Activated CD4-positive, alpha-beta T cell treated with anti-CD3 and anti-CD28 coated beads for 36 hours (primary cell): ENCODE data around the gene R3HDM2. TPM values are rescaled to one million over a fixed set of nuclear protein-coding genes. Genes with fewer than 3 reads are reported as not detected.
"Not testable (repeated sequence)": the region's sequence is repeated elsewhere in the genome, so short reads cannot be mapped to it uniquely, and the experiment has no call there.

Experiments used
- ATAC-seq: fragments of 200-7000 bp; cut with Tn5 transposase; one replicate; pipeline ENCODE4 v1.10.0; 2021; ENCODE audit warnings: mild to moderate bottlenecking, moderate library complexity
- CTCF ChIA-PET: fragments of 350-600 bp; sonication (Branson Sonifier 250); formaldehyde crosslinking; loops from one replicate; lab custom pipeline; 2021; ENCODE audit warnings: antibody characterized with exemption; lab: Charles Lee
- POLR2A ChIA-PET: fragments of 350-600 bp; sonication (Branson Sonifier 250); formaldehyde crosslinking; loops from one replicate; lab custom pipeline; 2021; ENCODE audit warnings: antibody characterized with exemption, inconsistent platforms; lab: Charles Lee
- DNase-seq: peaks from one replicate; pipeline ENCODE4 v3.0.0-alpha.2; 2020
- H3K27ac Mint-ChIP-seq: one replicate; pipeline ENCODE4 v1.8.0; 2021; ENCODE audit warnings: mixed read lengths
- H3K27me3 Mint-ChIP-seq: one replicate; pipeline ENCODE4 v1.8.0; 2021; ENCODE audit warnings: mixed read lengths
- H3K36me3 Mint-ChIP-seq: one replicate; pipeline ENCODE4 v1.8.0; 2021; ENCODE audit warnings: low read depth, mixed read lengths
- H3K4me1 Mint-ChIP-seq: one replicate; pipeline ENCODE4 v1.8.0; 2021; ENCODE audit warnings: mixed read lengths
- H3K4me3 Mint-ChIP-seq: one replicate; pipeline ENCODE4 v1.8.0; 2021; ENCODE audit warnings: mild to moderate bottlenecking, moderate library complexity, mixed read lengths
- H3K9me3 Mint-ChIP-seq: one replicate; pipeline ENCODE4 v1.8.0; 2021; ENCODE audit warnings: low read depth, mixed read lengths
- intact Hi-C, 2 experiments: fragments of 100-400 bp; cut with DNase I in 1 of 2; cut with micrococcal nuclease in 1 of 2; formaldehyde crosslinking; loops; one replicate each; pipeline versions ENCODE4 v1.14.2 to v1.15.1; 2022 to 2024; cut with DNase I, micrococcal nuclease
- total RNA-seq, 2 experiments: library from RNA; stranded (reverse); gene quantifications; one replicate each; pipeline ENCODE4 v1.2.3, GENCODE V29; 2021

Gene R3HDM2
- total RNA-seq, 2 experiments from 2014 or later = 45.9 to 52.5 TPM

DNA sequence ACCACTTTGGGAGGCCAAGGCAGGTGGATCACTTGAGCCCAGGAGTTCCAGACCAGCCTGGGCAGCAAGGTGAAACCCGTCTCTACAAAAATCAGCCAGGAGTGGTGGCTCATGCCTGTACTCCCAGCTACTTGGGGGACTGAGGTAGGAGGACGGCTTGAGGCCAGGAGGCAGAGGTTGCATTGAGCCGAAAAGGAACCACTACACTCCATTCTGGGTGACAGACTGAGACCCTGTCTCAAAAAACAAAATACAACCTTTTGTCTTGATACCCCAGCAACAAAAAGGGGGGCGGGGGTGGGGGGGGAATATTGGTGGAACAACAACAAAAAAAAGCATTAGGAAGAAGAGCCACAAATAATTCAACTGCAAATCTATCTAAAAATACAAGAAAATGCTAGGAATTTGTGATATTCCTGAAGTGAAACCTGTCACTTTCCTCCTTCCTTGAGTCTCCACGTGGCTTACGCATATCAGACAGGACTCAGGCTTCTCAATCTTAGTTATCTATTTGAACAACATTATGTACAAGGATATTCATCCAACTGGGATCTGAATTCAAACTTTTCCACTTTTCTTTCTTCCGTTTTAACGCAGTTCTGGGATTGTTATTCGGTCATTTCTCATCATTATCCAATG, 1.3 kb downstream of the R3HDM2 start:
- H3K4me3 Mint-ChIP-seq = peak overlapping the region; percentile 89
- H3K36me3 Mint-ChIP-seq = peaks cover 8% of the 10 kb centered on the region
- H3K4me1 Mint-ChIP-seq = peaks cover 31% of the 10 kb centered on the region
- POLR2A ChIA-PET = interaction anchor here (0.6 to 1.0 kb wide), 3 partner anchors 19 to 741 kb away, joined by 3 to 4 read pairs (median 4); partner anchors contain the start of gene PTGES3
- H3K9me3 Mint-ChIP-seq = no peaks in the 10 kb centered on the region
- CTCF ChIA-PET = interaction anchor here (0.6 to 1.8 kb wide), 10 partner anchors 19 to 741 kb away, joined by 3 to 13 read pairs (median 4); partner anchors contain the start of genes GLI1, INHBE and PTGES3
- ATAC-seq = no peak
- no peak for DNase-seq
- intact Hi-C loops = loop anchor here (2.0 to 5.0 kb wide), 4 partner anchors 29 to 367 kb away; partner anchors contain the start of genes GLI1 (in 1 of the 2) and NAB2 (in 1 of the 2)
- H3K27ac Mint-ChIP-seq = peak overlapping the region; percentile 100
- no peaks in the 10 kb centered on the region for H3K27me3 Mint-ChIP-seq

DNA sequence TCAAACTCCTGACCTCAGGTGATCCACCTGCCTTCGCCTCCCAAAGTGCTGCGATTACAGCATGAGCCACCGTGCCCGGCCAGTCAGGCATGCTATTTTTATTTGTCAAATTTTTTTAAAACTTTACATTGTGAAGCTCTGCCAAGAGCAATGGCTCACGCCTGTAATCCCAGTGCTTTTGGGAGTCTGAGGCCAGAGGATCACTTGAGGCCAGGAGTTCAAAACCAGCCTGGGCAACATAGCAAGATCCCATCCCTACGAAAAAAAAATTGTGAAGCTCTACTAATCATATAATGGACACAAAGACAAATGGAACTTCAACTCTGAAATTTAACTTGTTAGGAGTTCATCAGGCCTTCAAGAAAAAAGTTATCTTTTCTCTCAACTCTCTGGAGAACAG, 1.9 kb downstream of the R3HDM2 start:
- ATAC-seq (no peak), DNase-seq (no peak)
- Mint-ChIP-seq H3K27ac (peak overlapping the region; percentile 90), H3K27me3 (no peaks in the 10 kb centered on the region), H3K36me3 (peaks cover 10% of the 10 kb centered on the region), H3K4me1 (peaks cover 32% of the 10 kb centered on the region), H3K9me3 (no peaks in the 10 kb centered on the region), H3K4me3 (peak overlapping the region; percentile 89)
- ChIA-PET POLR2A (no interaction called here), CTCF (interaction anchor here (0.6 to 1.8 kb wide), 5 partner anchors 24 to 186 kb away, joined by 3 to 13 read pairs (median 5); no protein-coding TSS in a partner anchor)
- intact Hi-C loops = no loop called here

DNA sequence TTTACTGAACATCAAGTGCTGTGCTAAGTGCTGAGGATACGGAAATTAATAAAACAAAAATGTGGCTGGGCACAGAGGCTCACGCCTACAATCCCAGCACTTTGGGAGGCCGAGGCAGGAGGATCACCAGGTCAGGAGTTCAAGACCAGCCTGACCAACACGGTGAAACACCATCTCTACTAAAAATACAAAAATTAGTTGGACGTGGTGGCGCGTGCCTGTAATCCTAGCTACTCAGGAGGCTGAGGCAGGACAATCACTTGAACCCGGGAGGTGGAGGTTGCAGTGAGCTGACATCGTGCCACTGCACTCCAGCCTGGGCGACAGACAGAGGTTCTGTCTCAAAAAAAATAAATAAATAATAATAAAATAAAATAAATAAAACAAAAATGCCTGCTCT, 3.9 kb downstream of the R3HDM2 start:
- ATAC-seq, POLR2A ChIA-PET, intact Hi-C loops, H3K27ac Mint-ChIP-seq, H3K27me3 Mint-ChIP-seq, H3K9me3 Mint-ChIP-seq, DNase-seq, H3K4me3 Mint-ChIP-seq: not testable (repeated sequence)
- peaks cover 29% of the 10 kb centered on the region for H3K4me1 Mint-ChIP-seq
- H3K36me3 Mint-ChIP-seq = peaks cover 22% of the 10 kb centered on the region
- CTCF ChIA-PET = interaction anchor here (1.4 kb wide), 1 partner anchor 26 kb away, joined by 4 read pairs; no protein-coding TSS in a partner anchor

DNA sequence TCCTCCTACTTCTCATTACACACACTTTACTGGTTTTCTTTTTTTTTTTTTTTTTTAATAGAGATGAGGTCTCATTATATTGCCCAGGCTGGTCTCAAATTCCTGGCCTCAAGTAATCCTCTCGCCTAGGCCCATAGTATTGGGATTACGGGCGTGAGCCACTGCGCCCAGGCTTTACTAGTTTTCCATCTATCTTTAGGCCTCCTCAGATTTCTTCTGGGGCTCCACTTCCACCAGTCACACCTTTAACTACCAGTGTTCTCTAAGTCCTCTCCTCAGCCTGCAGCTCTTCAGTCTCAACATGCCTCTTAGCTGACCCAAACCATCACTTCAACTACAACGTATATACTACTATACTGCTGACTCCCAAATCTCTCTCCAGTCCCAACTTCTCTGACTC, 10.4 kb downstream of the R3HDM2 start:
- POLR2A ChIA-PET = no interaction called here
- intact Hi-C loops = no loop called here

DNA sequence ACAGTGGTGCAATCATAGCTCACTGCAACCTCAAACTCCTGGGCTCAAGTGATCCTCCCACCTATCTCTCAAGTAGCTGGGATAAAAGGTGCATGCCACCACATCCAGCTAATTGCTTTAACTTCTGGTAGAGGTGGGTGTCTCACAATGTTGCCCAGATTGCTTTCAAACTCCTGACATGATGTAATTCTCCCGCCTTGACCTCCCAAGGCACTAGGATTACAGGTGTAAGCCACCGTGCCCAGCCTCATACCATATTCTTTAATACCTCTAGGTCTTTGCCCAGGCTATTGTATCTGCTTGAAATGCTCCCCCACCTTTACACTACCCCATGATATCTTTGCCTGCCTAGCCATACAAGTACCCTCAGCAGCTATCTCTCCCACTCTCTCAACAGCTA, 11.3 kb downstream of the R3HDM2 start:
- intact Hi-C loops = no loop called here

More for the DNA sequence above, 10.4 kb downstream of the R3HDM2 start:
- DNase-seq (no peak), ATAC-seq (no peak)
- no peaks in the 10 kb centered on the region for H3K27me3 Mint-ChIP-seq
- H3K9me3 Mint-ChIP-seq = no peaks in the 10 kb centered on the region
- H3K36me3 Mint-ChIP-seq = peaks cover 26% of the 10 kb centered on the region
- CTCF ChIA-PET = interaction anchor here (0.7 to 1.0 kb wide), 3 partner anchors 21 to 32 kb away, joined by 4 to 5 read pairs (median 5); no protein-coding TSS in a partner anchor
- H3K4me1 Mint-ChIP-seq = peaks cover 30% of the 10 kb centered on the region
- no peak overlapping the region for H3K27ac Mint-ChIP-seq
- no peak overlapping the region for H3K4me3 Mint-ChIP-seq

DNA sequence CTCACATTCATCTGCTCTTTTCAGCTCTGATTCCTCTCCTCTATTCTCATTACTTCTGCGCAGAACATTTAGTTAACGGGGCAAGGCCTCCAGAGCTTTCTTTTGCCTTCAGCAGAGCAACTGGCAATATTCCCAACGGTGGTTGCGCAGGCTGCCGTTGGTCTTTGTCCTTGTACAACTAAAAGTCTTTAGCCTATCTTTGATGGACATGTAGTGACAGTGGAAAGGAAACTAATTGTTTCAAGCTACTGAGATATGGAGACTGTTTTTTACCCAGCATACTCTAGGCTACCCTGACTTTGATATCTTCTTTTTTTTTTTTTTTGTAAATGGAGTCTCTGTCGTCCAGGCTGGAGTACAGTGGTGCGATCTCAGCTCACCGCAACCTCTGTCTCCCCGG, 12.6 kb downstream of the R3HDM2 start:
- Mint-ChIP-seq H3K36me3 (peaks cover 24% of the 10 kb centered on the region), H3K9me3 (no peaks in the 10 kb centered on the region), H3K4me1 (peaks cover 31% of the 10 kb centered on the region), H3K27me3 (no peaks in the 10 kb centered on the region), H3K27ac (no peak overlapping the region), H3K4me3 (no peak overlapping the region)
- CTCF ChIA-PET = interaction anchor here (0.7 kb wide), 1 partner anchor 110 kb away, joined by 5 read pairs; no protein-coding TSS in a partner anchor
- intact Hi-C loops = no loop called here
- ATAC-seq (no peak), DNase-seq (no peak)
- POLR2A ChIA-PET = no interaction called here

More for the DNA sequence above, 11.3 kb downstream of the R3HDM2 start:
- no peak for DNase-seq
- peaks cover 33% of the 10 kb centered on the region for H3K4me1 Mint-ChIP-seq
- H3K27ac Mint-ChIP-seq = no peak overlapping the region
- ChIA-PET POLR2A (no interaction called here), CTCF (interaction anchor here (0.6 to 1.0 kb wide), 4 partner anchors 13 to 122 kb away, joined by 3 read pairs; no protein-coding TSS in a partner anchor)
- ATAC-seq = no peak
- H3K4me3 Mint-ChIP-seq = no peak overlapping the region
- H3K27me3 Mint-ChIP-seq = no peaks in the 10 kb centered on the region
- peaks cover 26% of the 10 kb centered on the region for H3K36me3 Mint-ChIP-seq
- no peaks in the 10 kb centered on the region for H3K9me3 Mint-ChIP-seq

DNA sequence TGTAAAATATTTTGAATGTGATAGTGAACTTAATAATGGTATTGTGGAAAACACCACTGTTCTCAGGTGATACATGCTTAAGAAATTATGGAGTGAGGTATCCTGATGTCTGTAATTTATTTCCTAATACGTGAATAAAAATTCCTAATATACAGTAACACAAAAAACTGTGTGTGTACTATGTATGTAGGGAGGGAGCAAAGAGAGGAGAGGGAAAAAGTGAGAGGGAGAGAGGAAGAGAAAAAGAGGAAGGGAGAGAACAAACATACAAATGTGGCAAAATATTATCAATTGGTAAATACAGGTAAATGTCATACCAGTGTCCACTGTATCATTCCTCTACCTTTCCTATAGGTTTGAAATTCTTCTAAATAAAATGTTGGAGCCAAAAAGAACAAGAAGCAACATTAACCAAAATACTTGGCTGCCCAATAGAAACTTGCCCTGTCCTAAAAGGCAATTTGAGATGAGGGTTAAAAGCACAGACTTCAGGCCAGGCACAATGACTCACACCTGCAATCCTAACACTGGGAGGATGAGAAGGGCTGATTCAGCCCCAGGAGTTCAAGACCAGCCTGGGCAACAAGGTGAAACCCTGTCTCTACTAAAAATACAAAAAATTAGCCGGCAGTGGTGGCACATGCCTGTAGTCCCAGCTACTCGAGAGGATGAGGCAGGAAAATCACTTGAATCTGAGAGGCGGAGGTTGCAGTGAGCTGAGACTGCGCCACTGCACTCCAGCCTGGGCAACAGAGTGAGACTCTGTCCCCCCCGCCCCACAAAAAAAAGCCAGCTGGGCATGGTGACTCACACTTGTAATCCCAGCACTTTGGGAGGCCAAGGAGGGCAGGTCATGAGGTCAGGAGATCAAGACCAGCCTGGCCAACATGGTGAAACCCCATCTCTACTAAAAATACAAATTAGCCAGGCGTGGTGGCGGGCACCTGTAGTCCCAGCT, 14.5 kb downstream of the R3HDM2 start:
- ATAC-seq = no peak
- H3K27me3 Mint-ChIP-seq = no peaks in the 10 kb centered on the region
- peaks cover 14% of the 10 kb centered on the region for H3K36me3 Mint-ChIP-seq
- CTCF ChIA-PET = interaction anchor here (1.5 kb wide), 1 partner anchor 36 kb away, joined by 3 read pairs; no protein-coding TSS in a partner anchor
- no peak for DNase-seq
- H3K4me1 Mint-ChIP-seq = peaks cover 39% of the 10 kb centered on the region
- intact Hi-C loops = no loop called here
- POLR2A ChIA-PET = interaction anchor here (0.7 kb wide), 1 partner anchor 303 kb away, joined by 4 read pairs; no protein-coding TSS in a partner anchor
- no peak overlapping the region for H3K4me3 Mint-ChIP-seq
- no peak overlapping the region for H3K27ac Mint-ChIP-seq
- H3K9me3 Mint-ChIP-seq = no peaks in the 10 kb centered on the region

DNA sequence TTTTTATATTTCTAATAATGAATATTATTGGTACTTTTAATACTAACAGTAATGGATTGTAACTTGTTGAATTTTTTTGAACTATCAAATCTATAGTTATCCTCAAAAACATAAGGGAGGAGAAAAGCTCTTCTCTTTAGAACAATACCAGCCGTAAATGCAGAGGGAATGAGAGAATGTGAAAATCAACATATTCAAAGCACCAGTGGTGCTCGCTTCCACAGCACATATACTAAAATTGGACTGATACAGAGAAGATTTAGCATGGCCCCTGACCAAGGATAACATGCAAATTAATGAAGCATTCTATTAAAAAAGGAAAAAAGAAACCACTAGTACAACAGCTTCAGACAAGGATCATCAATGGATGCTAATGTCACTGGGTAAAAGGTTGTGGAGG, 15.8 kb downstream of the R3HDM2 start:
- Mint-ChIP-seq H3K4me1 (peaks cover 37% of the 10 kb centered on the region), H3K27me3 (no peaks in the 10 kb centered on the region), H3K27ac (no peak overlapping the region), H3K4me3 (no peak overlapping the region), H3K9me3 (no peaks in the 10 kb centered on the region), H3K36me3 (peaks cover 8% of the 10 kb centered on the region)
- intact Hi-C loops = no loop called here
- POLR2A ChIA-PET = no interaction called here
- ATAC-seq (no peak), DNase-seq (no peak)
- CTCF ChIA-PET = interaction anchor here (0.6 to 1.1 kb wide), 5 partner anchors 10 to 980 kb away, joined by 3 read pairs; partner anchors contain the start of gene INHBE

DNA sequence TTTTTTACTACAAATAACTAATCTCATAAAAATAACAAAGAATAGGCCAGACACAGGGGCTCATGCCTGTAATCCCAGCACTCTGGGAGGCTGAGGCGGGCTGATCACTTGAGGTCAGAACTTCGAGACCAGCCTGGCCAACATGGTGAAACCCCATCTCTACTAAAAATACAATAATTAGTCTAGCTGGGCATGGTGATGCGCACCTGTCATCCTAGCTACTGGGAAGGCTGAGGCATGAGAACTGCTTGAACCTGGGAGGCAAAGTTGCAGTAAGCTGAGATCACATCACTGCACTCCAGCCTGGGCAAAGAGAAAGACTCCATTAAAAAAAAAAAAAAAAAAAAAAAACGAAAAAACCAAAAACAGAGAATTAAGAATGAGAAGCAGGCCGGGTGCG, 16.7 kb downstream of the R3HDM2 start:
- H3K36me3 Mint-ChIP-seq, H3K9me3 Mint-ChIP-seq, H3K4me3 Mint-ChIP-seq, H3K27me3 Mint-ChIP-seq, ATAC-seq, H3K27ac Mint-ChIP-seq, DNase-seq, intact Hi-C loops, POLR2A ChIA-PET: not testable (repeated sequence)
- CTCF ChIA-PET = interaction anchor here (1.1 kb wide), 2 partner anchors 9 to 288 kb away, joined by 3 read pairs; no protein-coding TSS in a partner anchor
- peaks cover 32% of the 10 kb centered on the region for H3K4me1 Mint-ChIP-seq

DNA sequence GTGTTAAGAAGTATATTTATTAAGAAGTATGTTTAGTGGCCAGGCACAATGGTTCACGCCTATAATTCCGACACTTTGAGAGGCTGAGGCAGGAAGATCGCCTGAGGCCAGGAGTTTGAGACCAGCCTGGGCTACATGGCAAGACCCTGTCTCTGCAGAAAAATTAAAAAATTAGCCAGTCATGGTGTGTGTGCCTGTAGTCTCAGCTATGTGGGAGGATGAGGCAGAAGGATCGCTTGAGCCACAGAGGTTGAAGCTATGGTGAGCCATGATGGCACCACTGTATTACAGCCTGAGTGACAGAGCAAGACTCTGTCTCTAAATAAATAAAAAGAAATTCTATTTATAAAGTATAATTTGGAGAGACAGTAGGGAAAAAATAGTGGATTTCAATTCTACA, 20.3 kb downstream of the R3HDM2 start:
- Mint-ChIP-seq H3K27me3 (no peaks in the 10 kb centered on the region), H3K4me1 (peaks cover 21% of the 10 kb centered on the region), H3K36me3 (peaks cover 10% of the 10 kb centered on the region), H3K4me3 (no peak overlapping the region), H3K27ac (no peak overlapping the region), H3K9me3 (no peaks in the 10 kb centered on the region)
- intact Hi-C loops = no loop called here
- DNase-seq (no peak), ATAC-seq (no peak)
- ChIA-PET CTCF (interaction anchor here (0.6 to 2.3 kb wide), 8 partner anchors 9 to 98 kb away, joined by 3 to 7 read pairs (median 4); no protein-coding TSS in a partner anchor), POLR2A (interaction anchor here (0.6 to 1.0 kb wide), 3 partner anchors 19 to 142 kb away, joined by 3 to 5 read pairs (median 4); no protein-coding TSS in a partner anchor)
